Right atrium auricular region (tissue), 2 donors: ENCODE data around the gene SOX6. TPM values are rescaled to one million over a fixed set of nuclear protein-coding genes. Genes with fewer than 3 reads are reported as not detected.
"Not testable (repeated sequence)": the region's sequence is repeated elsewhere in the genome, so short reads cannot be mapped to it uniquely, and the experiment has no call there.

Experiments used
- DNase-seq: peaks from one replicate; pipeline ENCODE4 v3.0.0-alpha.2; 2019; ENCODE audit warnings: low spot score
- H3K27ac ChIP-seq, 2 donors: fragments of 200-600 bp; sonication (generic); 1 replicate in 1 of 2; 2 replicates in 1 of 2; pipeline ENCODE4 v1.5.1; 2016 to 2019
- H3K27me3 ChIP-seq, 2 donors: fragments of 200-600 bp; sonication (generic); one replicate each; pipeline versions ENCODE4 v1.5.1 to v1.6.0; 2017 to 2019
- H3K36me3 ChIP-seq: fragments of 200-600 bp; sonication (generic); one replicate; pipeline ENCODE4 v1.5.1; 2016
- H3K4me1 ChIP-seq, 2 donors: fragments of 200-600 bp; sonication (generic); one replicate each; pipeline versions ENCODE4 v1.5.1 to v1.6.0; 2017 to 2019
- H3K4me3 ChIP-seq, 2 donors: fragments of 200-600 bp; sonication (generic); 1 replicate in 1 of 2; 2 replicates in 1 of 2; pipeline ENCODE4 v1.5.1; 2017 to 2019; ENCODE audit warnings: mild to moderate bottlenecking in 1 of 2, moderate library complexity in 1 of 2
- H3K9me3 ChIP-seq, 2 donors: fragments of 200-600 bp; sonication (generic); one replicate each; pipeline ENCODE4 v1.5.1; 2019
- CTCF ChIP-seq, 2 donors: fragments of 200-600 bp; sonication (generic); IDR thresholded peaks; one replicate each; pipeline ENCODE4 v1.5.1; 2019; ENCODE audit warnings: antibody characterized with exemption in 2 of 2
- total RNA-seq, 2 donors: library from RNA; depleted of rRNA; stranded (reverse); fragments of >200 nt; gene quantifications; one replicate each; pipeline ENCODE4 v1.1.0, GENCODE V29; 2016

The SOX6 gene
- total RNA-seq, 2 donors from 2014 or later: 13.5 to 14.3 TPM

GRCh38 chr11:16377746-16378145 lies 21.4 kb upstream of the SOX6 start:
- no peak overlapping the region for H3K4me3 ChIP-seq
- H3K27me3 ChIP-seq: no peaks in the 10 kb centered on the region
- DNase-seq: no peak
- no peak for TF ChIP-seq CTCF (IDR thresholded peaks at IDR 0.05)
- H3K4me1 ChIP-seq: no peaks in the 10 kb centered on the region
- H3K36me3 ChIP-seq: no peaks in the 10 kb centered on the region
- no peaks in the 10 kb centered on the region for H3K9me3 ChIP-seq
- no peak overlapping the region for H3K27ac ChIP-seq

- H3K9me3 ChIP-seq, H3K27me3 ChIP-seq, H3K36me3 ChIP-seq, H3K27ac ChIP-seq, H3K4me1 ChIP-seq, H3K4me3 ChIP-seq, DNase-seq: not testable (repeated sequence)
Observed at GRCh38 chr11:16375664-16376063, 19.3 kb upstream of the SOX6 start.

GRCh38 chr11:16373768-16374167 lies 17.4 kb upstream of the SOX6 start:
- H3K36me3 ChIP-seq: no peaks in the 10 kb centered on the region
- no peak for DNase-seq
- H3K27ac ChIP-seq: no peak overlapping the region
- H3K4me3 ChIP-seq: no peak overlapping the region
- no peaks in the 10 kb centered on the region for H3K4me1 ChIP-seq
- no peaks in the 10 kb centered on the region for H3K9me3 ChIP-seq
- no peaks in the 10 kb centered on the region for H3K27me3 ChIP-seq
- TF ChIP-seq CTCF (IDR thresholded peaks at IDR 0.05): no peak

GRCh38 chr11:16372355-16372754 lies 16.0 kb upstream of the SOX6 start:
- Histone ChIP-seq H3K4me3 (no peak overlapping the region), H3K9me3 (no peaks in the 10 kb centered on the region), H3K27ac (no peak overlapping the region), H3K27me3 (no peaks in the 10 kb centered on the region), H3K36me3 (no peaks in the 10 kb centered on the region), H3K4me1 (no peaks in the 10 kb centered on the region)
- no peak for TF ChIP-seq CTCF (IDR thresholded peaks at IDR 0.05)
- DNase-seq: no peak

- Histone ChIP-seq H3K36me3 (no peaks in the 10 kb centered on the region), H3K9me3 (no peaks in the 10 kb centered on the region), H3K27me3 (no peaks in the 10 kb centered on the region), H3K4me1 (peaks cover 0 to 31% of the 10 kb centered on the region in 2 donors), H3K27ac (no peak overlapping the region), H3K4me3 (no peak overlapping the region)
- TF ChIP-seq CTCF (IDR thresholded peaks at IDR 0.05): no peak
- no peak for DNase-seq
Observed at GRCh38 chr11:16367252-16367651, 10.9 kb upstream of the SOX6 start.

- Histone ChIP-seq H3K36me3 (no peaks in the 10 kb centered on the region), H3K27ac (no peak overlapping the region), H3K27me3 (no peaks in the 10 kb centered on the region), H3K4me3 (no peak overlapping the region), H3K9me3 (no peaks in the 10 kb centered on the region), H3K4me1 (peaks cover 0 to 31% of the 10 kb centered on the region in 2 donors)
- no peak for TF ChIP-seq CTCF (IDR thresholded peaks at IDR 0.05)
- no peak for DNase-seq
Observed at GRCh38 chr11:16365581-16366228, 9.4 kb upstream of the SOX6 start.
